Right cardiac atrium (tissue), 5 donors: Measurements from ENCODE around the gene DUSP1. TPM values are rescaled to one million over a fixed set of nuclear protein-coding genes. Genes with fewer than 3 reads are reported as not detected.
A peak's percentile ranks its signal among the peaks of the same experiment; 100 is the strongest.
"Not testable (repeated sequence)": the region's sequence is repeated elsewhere in the genome, so short reads cannot be mapped to it uniquely, and the experiment has no call there.

Experiments
- ATAC-seq, 2 donors: fragments of 200-7000 bp; cut with Tn5 transposase; one replicate each; pipeline versions ENCODE4 v1.8.0 to v1.9.1; 2020; ENCODE audit warnings: moderate library complexity in 2 of 2, mild to moderate bottlenecking in 1 of 2
- DNase-seq, 3 donors: peaks; one replicate each; pipeline ENCODE4 v3.0.0-alpha.2; 2020
- H3K27ac ChIP-seq: one replicate; pipeline ENCODE4 v1.5.1; 2013; ENCODE audit warnings: mild to moderate bottlenecking, low read length, control low read depth, moderate library complexity
- H3K27me3 ChIP-seq: one replicate; pipeline ENCODE4 v1.6.1; 2013; ENCODE audit not compliant: control insufficient read depth, insufficient read depth
- H3K4me1 ChIP-seq: one replicate; pipeline ENCODE4 v1.6.1; 2013; ENCODE audit warnings: low read length; ENCODE audit not compliant: control insufficient read depth, insufficient read depth
- H3K4me3 ChIP-seq: one replicate; pipeline ENCODE4 v1.5.1; 2013; ENCODE audit warnings: low read length, control low read depth
- H3K9me3 ChIP-seq: one replicate; pipeline ENCODE4 v1.6.1; 2013; ENCODE audit warnings: low read length; ENCODE audit not compliant: control insufficient read depth
- WGBS: extraction: QIAGEN DNeasy Blood & Tissue Kit; methylation state at CpG from one replicate; pipeline ENCODE4 v1.1.7; 2013; 5-methylcytosine and 5-hydroxymethylcytosine counted together
- intact Hi-C, 4 donors: fragments of 100-400 bp; cut with DNase I; formaldehyde crosslinking; loops; one replicate each; pipeline versions ENCODE4 v1.11.0 to v1.14.0; 2022 to 2023
- long read RNA-seq, 4 donors: library from polyadenylated mRNA; unstranded; transcript quantifications; one replicate each; pipeline ENCODE4 v2.0.0, GENCODE V29; 2020 to 2021
- polyA plus RNA-seq: library from polyadenylated mRNA; stranded (reverse); fragments of 200-250 nt; gene quantifications from one replicate; pipeline ENCODE4 v1.2.3, GENCODE V29; 2013
- total RNA-seq, 4 donors: library from RNA; stranded (reverse); fragmentation: NEBNext Ultra II Directional; extraction: Animal tissue kit (Norgen Biotek cat#: 25700); gene quantifications; one replicate each; pipeline ENCODE4 v1.2.1, GENCODE V29; 2021
- donor health status: healthy with polysubstance abuse.
- donor health status: DM: no; HTN: yes; CAD: no.
- donor health status: DM: no; HTN: no; CAD: no.
- donor health status: DM: no; HTN: yes; CAD: no; lungs with severe emphysema.
- donor health status: DM: yes; HTN: yes; CAD: no.

Gene DUSP1, protein sequence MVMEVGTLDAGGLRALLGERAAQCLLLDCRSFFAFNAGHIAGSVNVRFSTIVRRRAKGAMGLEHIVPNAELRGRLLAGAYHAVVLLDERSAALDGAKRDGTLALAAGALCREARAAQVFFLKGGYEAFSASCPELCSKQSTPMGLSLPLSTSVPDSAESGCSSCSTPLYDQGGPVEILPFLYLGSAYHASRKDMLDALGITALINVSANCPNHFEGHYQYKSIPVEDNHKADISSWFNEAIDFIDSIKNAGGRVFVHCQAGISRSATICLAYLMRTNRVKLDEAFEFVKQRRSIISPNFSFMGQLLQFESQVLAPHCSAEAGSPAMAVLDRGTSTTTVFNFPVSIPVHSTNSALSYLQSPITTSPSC
- total RNA-seq, result 100 to 1,000 TPM in 2 of 4 donors, 10 to 100 TPM in 2; 81.3 to 247 (median 105) TPM
- 78.7 TPM for polyA plus RNA-seq
- long read RNA-seq, donor 1, transcript DUSP1-201 (4 exons, 2,019 nt), result major isoform, 221 of 231 reads
- long read RNA-seq, donor 1, partial matches to known transcripts, result 3 of 231 reads
- long read RNA-seq, donor 1, other reads (novel, unspliced or antisense), result 7 of 231 reads
- long read RNA-seq, donor 2, transcript DUSP1-201 (4 exons, 2,019 nt), result major isoform, 117 of 128 reads
- long read RNA-seq, donor 2, partial matches to known transcripts, result 5 of 128 reads
- long read RNA-seq, donor 2, other reads (novel, unspliced or antisense), result 6 of 128 reads
- long read RNA-seq, donor 3, transcript DUSP1-201 (4 exons, 2,019 nt), result major isoform, 2,051 of 2,267 reads
- long read RNA-seq, donor 3, partial matches to known transcripts, result 87 of 2,267 reads
- long read RNA-seq, donor 3, other reads (novel, unspliced or antisense), result 129 of 2,267 reads
- long read RNA-seq, donor 4, transcript DUSP1-201 (4 exons, 2,019 nt), result major isoform, 138 of 145 reads
- long read RNA-seq, donor 4, partial matches to known transcripts, result 4 of 145 reads
- long read RNA-seq, donor 4, other reads (novel, unspliced or antisense), result 3 of 145 reads

DNA sequence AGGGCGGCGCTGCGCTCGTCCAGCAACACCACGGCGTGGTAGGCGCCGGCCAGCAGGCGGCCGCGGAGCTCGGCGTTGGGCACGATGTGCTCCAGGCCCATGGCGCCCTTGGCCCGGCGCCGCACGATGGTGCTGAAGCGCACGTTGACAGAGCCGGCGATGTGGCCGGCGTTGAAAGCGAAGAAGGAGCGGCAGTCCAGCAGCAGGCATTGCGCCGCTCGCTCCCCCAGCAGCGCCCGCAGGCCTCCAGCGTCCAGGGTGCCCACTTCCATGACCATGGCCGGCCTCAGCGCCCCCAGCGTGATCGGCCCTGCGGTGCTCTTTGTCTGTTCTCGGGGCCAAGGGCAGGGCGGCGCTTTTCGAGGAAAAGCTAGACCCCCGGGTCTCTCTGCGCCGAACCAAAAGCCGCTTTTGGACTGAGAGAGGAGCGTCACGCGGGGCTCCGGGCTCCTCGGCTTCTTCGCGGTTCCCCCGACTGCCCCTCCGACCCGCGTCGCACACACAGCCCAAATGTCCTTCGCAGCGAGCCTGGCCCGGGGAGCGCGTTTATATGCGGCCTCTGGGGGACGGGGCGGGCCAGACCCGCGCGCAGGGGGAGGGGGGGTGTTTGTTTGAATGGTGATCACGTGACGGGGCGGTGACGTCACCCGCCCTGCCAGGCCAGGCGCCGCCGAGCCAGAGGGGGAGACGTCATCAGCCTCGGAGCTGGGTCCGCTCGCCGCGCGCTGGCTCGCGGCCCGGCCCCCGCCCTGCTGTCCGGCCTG, at the start of gene DUSP1:
Gene DUSP1, minus strand, starts transcription at position 521 of the 764 bp plus-strand sequence. Its CDS starts 243 bp downstream, at position 278.
- intact Hi-C loops, result loop anchor here in 3 of 4 donors (2.0 to 10.0 kb wide), 5 partner anchors 54 to 161 kb away; partner anchors contain the start of gene ERGIC1 (in 1 of the 3)
- Histone ChIP-seq H3K27ac (peak within 1 kb of the TSS; percentile 99), H3K9me3 (no peaks in the 10 kb centered on the region), H3K27me3 (no peaks in the 10 kb centered on the region), H3K4me1 (peaks cover 4% of the 10 kb centered on the region), H3K4me3 (peak within 1 kb of the TSS; percentile 79)
- ATAC-seq, result peak; percentile 82
- under 1% methylated on average over 89 of the region's 89 CpGs for WGBS
- peak; percentile 100 for DNase-seq

DNA sequence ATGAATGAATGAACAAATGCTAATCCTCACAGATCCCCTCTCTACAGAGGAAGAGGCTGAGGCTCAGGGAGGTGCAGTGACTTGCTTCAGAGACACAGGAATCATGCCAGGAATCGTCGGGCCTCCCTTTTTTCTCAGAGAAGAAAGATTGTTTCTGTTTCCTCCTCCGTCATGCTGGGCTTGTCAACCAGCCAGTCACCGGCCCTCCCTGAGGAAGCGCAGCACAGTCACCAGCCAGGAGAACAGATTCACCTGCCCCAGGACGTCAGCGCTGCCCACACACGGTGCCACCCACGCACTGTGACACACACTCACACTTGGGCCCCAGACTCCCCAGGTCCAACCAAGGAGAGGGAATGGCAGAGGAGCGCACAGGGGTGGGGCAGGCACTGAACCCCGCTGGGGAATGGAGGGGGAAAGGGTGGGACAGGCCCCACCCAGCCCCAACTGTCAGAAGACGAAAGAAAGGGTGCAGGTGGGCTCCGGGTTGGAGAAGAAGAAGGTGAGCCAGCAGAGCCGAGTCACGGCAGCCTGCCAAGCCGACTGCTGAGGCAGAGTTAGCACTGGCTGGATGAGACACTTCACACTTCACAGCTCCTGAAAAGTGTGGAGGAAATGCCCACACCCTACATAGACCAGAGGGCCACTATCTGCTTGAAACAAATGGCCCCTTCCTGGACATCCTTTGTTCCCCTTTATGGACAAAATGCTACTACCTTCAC, 49.2 kb upstream of the DUSP1 start:
- no peaks in the 10 kb centered on the region for H3K9me3 ChIP-seq
- 34% methylated on average over 16 of the region's 16 CpGs for WGBS
- DNase-seq, result peak; percentile 68 to 74 (median 73)
- no peak overlapping the region for H3K4me3 ChIP-seq
- intact Hi-C loops, result no loop called here
- H3K4me1 ChIP-seq, result peaks cover 6% of the 10 kb centered on the region
- no peaks in the 10 kb centered on the region for H3K27me3 ChIP-seq
- peak; percentile 71 to 86 for ATAC-seq
- no peak overlapping the region for H3K27ac ChIP-seq

DNA sequence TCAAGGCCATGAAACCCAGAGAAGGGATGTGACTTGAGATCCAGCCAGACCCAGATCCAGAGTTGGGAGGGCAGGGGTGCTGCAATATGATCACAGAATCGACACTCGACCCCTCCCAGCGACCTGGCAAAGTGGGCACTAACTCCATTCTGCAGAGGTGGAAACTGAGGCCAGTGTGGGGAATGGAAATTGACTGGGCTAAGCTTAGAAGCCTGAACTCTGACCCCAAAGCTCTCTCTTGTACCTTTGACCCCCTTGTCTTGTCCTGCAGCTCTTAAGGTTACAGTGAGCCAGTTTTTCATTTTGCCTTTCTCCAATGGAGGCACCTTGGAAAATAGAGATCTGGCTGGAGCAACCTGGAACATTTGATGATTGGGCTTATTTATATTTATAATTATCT, 48.6 kb upstream of the DUSP1 start:
- peaks cover 6% of the 10 kb centered on the region for H3K4me1 ChIP-seq
- WGBS, result 81% methylated on average over 3 of the region's 3 CpGs
- no peaks in the 10 kb centered on the region for H3K27me3 ChIP-seq
- intact Hi-C loops, result no loop called here
- H3K27ac ChIP-seq, result no peak overlapping the region
- no peak for DNase-seq
- no peaks in the 10 kb centered on the region for H3K9me3 ChIP-seq
- H3K4me3 ChIP-seq, result no peak overlapping the region
- ATAC-seq, result no peak

DNA sequence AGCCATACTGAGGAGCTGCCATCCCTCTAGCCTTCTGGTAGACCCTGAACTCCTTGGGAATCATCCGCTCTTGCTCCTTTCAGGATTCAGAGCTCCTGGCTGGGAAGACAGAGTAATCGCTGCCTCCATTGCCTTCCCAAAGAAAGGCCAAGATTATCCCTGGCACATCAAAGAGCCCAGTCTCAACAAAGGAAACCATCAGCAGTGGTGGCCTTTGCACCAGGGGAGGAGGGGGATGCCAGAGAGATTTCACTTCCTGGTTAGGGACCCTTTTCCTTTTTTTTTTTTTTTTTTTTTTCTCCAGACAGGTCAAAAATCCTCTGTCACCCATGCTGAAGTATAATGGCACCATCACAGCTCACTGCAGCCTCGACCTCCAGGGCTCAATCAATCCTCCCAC, 47.1 kb upstream of the DUSP1 start:
- WGBS, result 94% methylated on average over 3 of the region's 3 CpGs
- peaks cover 6% of the 10 kb centered on the region for H3K4me1 ChIP-seq
- H3K27me3 ChIP-seq, result no peaks in the 10 kb centered on the region
- no peak for ATAC-seq
- intact Hi-C loops, result no loop called here
- no peak for DNase-seq
- H3K9me3 ChIP-seq, result no peaks in the 10 kb centered on the region
- H3K4me3 ChIP-seq, result no peak overlapping the region
- no peak overlapping the region for H3K27ac ChIP-seq

DNA sequence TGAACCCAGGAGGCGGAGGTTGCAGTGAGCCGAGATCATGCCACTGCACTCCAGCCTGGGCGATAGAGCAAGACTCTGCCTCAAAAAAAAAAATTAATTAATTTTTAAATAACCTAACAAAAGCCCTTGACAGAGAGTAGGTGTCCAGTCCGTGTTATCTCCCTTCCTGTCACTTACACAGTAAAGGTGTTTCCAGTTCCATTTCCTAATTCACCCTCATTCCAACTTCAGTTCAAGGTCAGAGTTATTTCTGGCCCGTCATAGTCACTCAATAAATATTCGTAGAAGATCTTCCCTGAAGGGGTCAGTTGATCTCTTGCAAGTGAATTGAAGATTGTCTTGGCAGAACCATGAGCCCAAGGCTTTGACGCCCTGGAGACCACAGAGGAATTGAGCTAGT, 46.7 kb upstream of the DUSP1 start:
- intact Hi-C loops, result no loop called here
- no peak for ATAC-seq
- H3K27ac ChIP-seq, result no peak overlapping the region
- no peaks in the 10 kb centered on the region for H3K27me3 ChIP-seq
- H3K4me3 ChIP-seq, result no peak overlapping the region
- DNase-seq, result no peak
- 69% methylated on average over 7 of the region's 7 CpGs for WGBS
- H3K9me3 ChIP-seq, result no peaks in the 10 kb centered on the region
- H3K4me1 ChIP-seq, result peaks cover 6% of the 10 kb centered on the region

DNA sequence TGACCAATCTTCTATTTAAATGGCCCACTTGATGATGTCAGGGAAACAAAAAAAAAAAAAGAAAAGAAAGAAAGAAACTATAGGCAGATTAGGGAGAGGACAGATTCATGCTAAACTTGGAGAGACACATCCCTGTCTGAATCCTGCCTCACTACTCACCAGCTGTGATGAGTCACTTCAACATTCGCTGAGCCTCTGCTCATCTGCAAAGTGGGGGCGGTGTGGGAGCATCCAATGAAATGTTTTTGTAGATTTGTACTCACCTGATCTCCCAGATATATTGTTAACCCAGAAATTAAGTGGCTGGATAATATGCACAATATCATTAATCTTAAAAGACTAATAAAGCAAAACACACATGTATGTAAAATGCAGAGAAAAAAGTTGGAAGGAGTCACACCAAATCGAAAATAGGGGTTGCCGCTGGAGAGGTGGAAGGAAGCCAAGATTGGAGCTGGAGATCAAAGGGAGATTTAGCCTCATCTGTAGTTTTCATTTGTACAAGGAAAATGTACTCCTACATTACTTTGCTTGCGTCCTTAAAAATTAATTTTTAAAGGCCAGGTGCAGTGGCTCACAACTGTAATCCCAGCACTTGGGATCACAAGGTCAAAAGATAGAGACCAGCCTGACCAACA, 46.0 kb upstream of the DUSP1 start:
- DNase-seq (no peak), ATAC-seq (no peak)
- H3K9me3 ChIP-seq, result no peaks in the 10 kb centered on the region
- WGBS, result 53% methylated on average over 5 of the region's 5 CpGs
- H3K27ac ChIP-seq, result no peak overlapping the region
- H3K27me3 ChIP-seq, result no peaks in the 10 kb centered on the region
- H3K4me1 ChIP-seq, result peaks cover 6% of the 10 kb centered on the region
- intact Hi-C loops, result no loop called here
- no peak overlapping the region for H3K4me3 ChIP-seq

DNA sequence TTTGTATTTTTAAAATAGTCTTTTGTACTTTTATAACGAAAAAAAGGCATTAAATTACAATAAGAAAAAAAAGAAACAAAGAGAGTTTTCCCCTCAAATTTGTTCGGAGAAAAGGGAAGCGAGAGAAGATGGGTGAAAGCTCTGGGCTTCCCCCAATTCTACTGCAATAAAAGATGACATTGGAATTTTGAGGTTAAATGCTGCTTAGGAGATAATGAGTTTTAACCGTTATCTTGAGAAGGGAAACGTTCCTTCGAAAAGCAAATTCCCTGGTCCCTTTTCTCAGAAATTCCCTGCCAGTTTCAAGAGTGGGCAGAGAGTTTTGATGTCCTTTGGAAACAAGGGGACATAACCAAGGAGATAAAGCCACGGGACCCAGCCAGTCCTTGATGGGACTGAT, 44.6 kb upstream of the DUSP1 start:
- Histone ChIP-seq H3K4me3 (no peak overlapping the region), H3K9me3 (no peaks in the 10 kb centered on the region), H3K27me3 (no peaks in the 10 kb centered on the region), H3K27ac (no peak overlapping the region), H3K4me1 (peaks cover 6% of the 10 kb centered on the region)
- intact Hi-C loops, result no loop called here
- ATAC-seq (no peak), DNase-seq (no peak)
- 66% methylated on average over 7 of the region's 7 CpGs for WGBS

DNA sequence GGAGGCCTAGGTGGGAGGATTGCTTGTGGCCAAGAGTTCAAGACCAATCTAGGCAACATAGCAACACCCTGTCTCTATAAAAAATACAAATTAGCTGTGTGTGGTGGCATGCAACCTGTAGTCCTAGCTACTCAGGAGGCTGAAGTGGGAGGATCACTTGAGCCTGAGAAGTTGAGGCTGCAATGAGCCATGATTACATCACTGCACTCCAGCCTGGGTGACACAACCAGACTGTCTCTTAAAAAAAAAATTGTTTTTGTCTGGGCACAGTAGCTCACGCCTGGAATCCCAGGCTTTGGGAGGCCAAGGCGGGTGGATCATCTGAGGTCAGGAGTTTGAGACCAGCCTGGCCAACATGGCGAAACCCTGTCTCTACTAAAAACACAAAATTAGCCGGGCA, 40.0 kb upstream of the DUSP1 start:
- intact Hi-C loops, ATAC-seq, H3K4me3 ChIP-seq, H3K27ac ChIP-seq, H3K27me3 ChIP-seq, H3K4me1 ChIP-seq, DNase-seq, H3K9me3 ChIP-seq: not testable (repeated sequence)
- WGBS, result 97% methylated on average over 4 of the region's 4 CpGs

DNA sequence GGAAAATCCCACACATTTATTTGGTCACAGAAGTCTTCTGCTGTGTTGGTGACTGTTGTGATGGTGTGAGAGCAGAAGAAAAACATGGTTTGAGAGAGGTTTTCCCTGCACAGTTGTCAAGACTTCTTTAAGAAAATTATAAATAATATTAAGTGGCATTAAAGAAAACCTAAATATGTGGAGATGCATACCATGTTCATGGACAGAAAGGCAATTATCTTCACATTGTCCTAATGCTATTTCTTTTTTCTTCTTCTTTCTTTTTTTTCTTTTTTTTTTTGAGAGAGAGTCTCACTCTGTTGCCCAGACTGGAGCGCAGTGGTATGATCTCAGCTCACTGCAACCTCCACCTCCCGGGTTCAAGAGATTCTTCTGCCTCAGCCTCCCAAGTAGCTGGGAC, 38.8 kb upstream of the DUSP1 start:
- 97% methylated on average over 2 of the region's 2 CpGs for WGBS
- DNase-seq (no peak), ATAC-seq (no peak)
- no peaks in the 10 kb centered on the region for H3K9me3 ChIP-seq
- no peak overlapping the region for H3K27ac ChIP-seq
- H3K4me3 ChIP-seq, result no peak overlapping the region
- no peaks in the 10 kb centered on the region for H3K4me1 ChIP-seq
- intact Hi-C loops, result no loop called here
- no peaks in the 10 kb centered on the region for H3K27me3 ChIP-seq
